Astrocyte (in vitro differentiated cells and primary cell): ENCODE data around the gene FADS3. TPM values are rescaled to one million over a fixed set of nuclear protein-coding genes. Genes with fewer than 3 reads are reported as not detected.

Experiments used
- DNase-seq: peaks from one replicate; pipeline ENCODE4 v3.0.0-alpha.2; 2010; ENCODE audit warnings: low read depth
- FAIRE-seq: peaks from 2 replicates; lab custom pipeline; 2011; peaks lifted over from hg19 to GRCh38; lab: Jason Lieb, UNC
- H2AFZ ChIP-seq: 2 replicates; pipeline ENCODE4 v1.6.0; 2012; ENCODE audit warnings: low read depth, low read length, inconsistent platforms
- H3K27ac ChIP-seq: 2 replicates; pipeline ENCODE4 v1.5.1; 2011; ENCODE audit warnings: low read depth, low read length, inconsistent platforms
- H3K27me3 ChIP-seq: 2 replicates; pipeline ENCODE4 v1.6.0; 2011; ENCODE audit warnings: low read length, inconsistent platforms; ENCODE audit not compliant: insufficient read depth
- H3K36me3 ChIP-seq: 2 replicates; pipeline ENCODE4 v1.5.1; 2011; ENCODE audit warnings: low read length, inconsistent platforms; ENCODE audit not compliant: insufficient read depth
- H3K4me1 ChIP-seq: 2 replicates; pipeline ENCODE4 v1.5.1; 2011; ENCODE audit warnings: low read length, inconsistent platforms; ENCODE audit not compliant: insufficient read depth
- H3K4me2 ChIP-seq: 2 replicates; pipeline ENCODE4 v1.6.0; 2012; ENCODE audit warnings: low read length, inconsistent platforms
- H3K4me3 ChIP-seq: 2 replicates; pipeline ENCODE4 v1.5.1; 2011; ENCODE audit warnings: low read depth, mild to moderate bottlenecking, low read length, inconsistent platforms; ENCODE audit not compliant: insufficient read depth
- H3K79me2 ChIP-seq: 2 replicates; pipeline ENCODE4 v1.6.0; 2012; ENCODE audit warnings: mild to moderate bottlenecking, low read length, inconsistent platforms; ENCODE audit not compliant: insufficient read depth
- H3K9ac ChIP-seq: 2 replicates; pipeline ENCODE4 v1.6.0; 2012; ENCODE audit warnings: mild to moderate bottlenecking, low read length, inconsistent platforms
- H3K9me3 ChIP-seq: 2 replicates; pipeline ENCODE4 v1.5.1; 2012; ENCODE audit warnings: low read depth, mild to moderate bottlenecking, low read length, inconsistent platforms; ENCODE audit not compliant: insufficient read depth
- H4K20me1 ChIP-seq: 2 replicates; pipeline ENCODE4 v1.6.0; 2012; ENCODE audit warnings: low read length, inconsistent platforms; ENCODE audit not compliant: insufficient read depth
- H3K27ac Mint-ChIP-seq: one replicate; pipeline ENCODE4 v1.8.0; 2021; ENCODE audit warnings: mild to moderate bottlenecking, mixed read lengths; ENCODE audit not compliant: unreplicated experiment
- H3K27me3 Mint-ChIP-seq: one replicate; pipeline ENCODE4 v1.8.0; 2021; ENCODE audit warnings: low read depth, mixed read lengths; ENCODE audit not compliant: unreplicated experiment
- H3K36me3 Mint-ChIP-seq: one replicate; pipeline ENCODE4 v1.8.0; 2021; ENCODE audit warnings: low read depth, mixed read lengths; ENCODE audit not compliant: unreplicated experiment
- H3K4me1 Mint-ChIP-seq: one replicate; pipeline ENCODE4 v1.8.0; 2021; ENCODE audit warnings: low read depth, mixed read lengths; ENCODE audit not compliant: unreplicated experiment
- H3K4me3 Mint-ChIP-seq: one replicate; pipeline ENCODE4 v1.8.0; 2021; ENCODE audit warnings: mild to moderate bottlenecking, moderate library complexity, mixed read lengths; ENCODE audit not compliant: unreplicated experiment
- H3K9me3 Mint-ChIP-seq: one replicate; pipeline ENCODE4 v1.8.0; 2021; ENCODE audit warnings: mild to moderate bottlenecking, mixed read lengths; ENCODE audit not compliant: unreplicated experiment
- EZH2 ChIP-seq: IDR thresholded peaks from 2 replicates; pipeline ENCODE4 v1.6.1; 2012; ENCODE audit warnings: mild to moderate bottlenecking, low read length, inconsistent platforms; ENCODE audit not compliant: insufficient read depth
- total RNA-seq: library from RNA; stranded (reverse); gene quantifications from 2 replicates; pipeline ENCODE4 v1.2.1, GENCODE V29; 2021
- TF ChIP-seq, protein P1 (sequence below): IDR thresholded peaks from 2 replicates; pipeline ENCODE4 v1.5.1; 2011; ENCODE audit warnings: low read depth, mild to moderate bottlenecking, inconsistent platforms, low read length, moderate library complexity; ENCODE audit not compliant: insufficient read depth

The FADS3 gene
- total RNA-seq, 1 donor from 2014 or later = 59.1 TPM

DNA sequence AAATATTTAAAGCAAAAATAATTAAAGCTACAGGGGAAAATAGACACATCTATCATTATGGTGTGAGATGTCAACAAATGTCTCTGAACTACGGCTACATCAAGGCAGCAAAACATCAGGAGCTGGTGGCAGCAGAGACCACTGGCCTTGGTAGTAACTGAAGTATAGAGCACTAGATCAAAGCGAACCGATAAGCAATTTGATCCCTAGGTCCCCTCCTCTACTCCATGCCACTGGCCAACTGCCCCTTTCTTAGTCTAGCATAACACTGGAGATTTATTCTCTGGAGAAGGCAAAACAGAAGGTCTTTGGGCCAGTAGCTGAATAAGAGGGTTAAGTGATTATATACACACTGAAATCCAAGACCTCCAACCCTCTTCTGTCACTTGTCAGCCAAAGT is 39.6 kb upstream of the FADS3 start:
- no peaks in the 10 kb centered on the region for H3K9me3 ChIP-seq

DNA sequence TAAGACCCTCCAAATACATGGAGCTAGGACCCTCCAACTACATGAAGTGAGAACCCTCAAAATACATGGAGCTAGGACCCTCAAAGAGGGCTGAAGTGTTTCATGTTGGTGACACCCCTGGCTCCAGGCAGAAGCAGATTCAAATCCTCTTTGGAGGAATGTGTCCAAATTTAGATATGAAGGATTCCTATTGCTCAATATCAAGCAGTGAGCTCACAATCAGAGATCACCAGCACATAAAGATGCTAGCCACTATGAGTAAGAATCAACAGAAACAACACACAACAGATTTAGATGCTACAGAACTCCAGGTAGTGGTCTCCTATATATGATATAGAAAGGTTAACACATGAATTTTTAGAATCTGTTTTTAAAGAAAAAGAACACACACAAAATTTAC is 37.3 kb upstream of the FADS3 start:
- no peak overlapping the region for H3K27ac ChIP-seq
- no peak for DNase-seq
- Mint-ChIP-seq H3K27ac (no peak overlapping the region), H3K27me3 (peaks cover 28% of the 10 kb centered on the region), H3K36me3 (no peaks in the 10 kb centered on the region), H3K4me3 (no peak overlapping the region), H3K9me3 (peaks cover 10% of the 10 kb centered on the region), H3K4me1 (peaks cover under 1% of the 10 kb centered on the region)
- TF ChIP-seq, protein P1, sequence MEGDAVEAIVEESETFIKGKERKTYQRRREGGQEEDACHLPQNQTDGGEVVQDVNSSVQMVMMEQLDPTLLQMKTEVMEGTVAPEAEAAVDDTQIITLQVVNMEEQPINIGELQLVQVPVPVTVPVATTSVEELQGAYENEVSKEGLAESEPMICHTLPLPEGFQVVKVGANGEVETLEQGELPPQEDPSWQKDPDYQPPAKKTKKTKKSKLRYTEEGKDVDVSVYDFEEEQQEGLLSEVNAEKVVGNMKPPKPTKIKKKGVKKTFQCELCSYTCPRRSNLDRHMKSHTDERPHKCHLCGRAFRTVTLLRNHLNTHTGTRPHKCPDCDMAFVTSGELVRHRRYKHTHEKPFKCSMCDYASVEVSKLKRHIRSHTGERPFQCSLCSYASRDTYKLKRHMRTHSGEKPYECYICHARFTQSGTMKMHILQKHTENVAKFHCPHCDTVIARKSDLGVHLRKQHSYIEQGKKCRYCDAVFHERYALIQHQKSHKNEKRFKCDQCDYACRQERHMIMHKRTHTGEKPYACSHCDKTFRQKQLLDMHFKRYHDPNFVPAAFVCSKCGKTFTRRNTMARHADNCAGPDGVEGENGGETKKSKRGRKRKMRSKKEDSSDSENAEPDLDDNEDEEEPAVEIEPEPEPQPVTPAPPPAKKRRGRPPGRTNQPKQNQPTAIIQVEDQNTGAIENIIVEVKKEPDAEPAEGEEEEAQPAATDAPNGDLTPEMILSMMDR = no peak
- no peak for TF ChIP-seq EZH2
- H4K20me1 ChIP-seq = no peaks in the 10 kb centered on the region
- H3K4me2 ChIP-seq = no peak overlapping the region
- no peak for FAIRE-seq
- no peak overlapping the region for H3K4me3 ChIP-seq
- no peak overlapping the region for H2AFZ ChIP-seq
- H3K4me1 ChIP-seq = peaks cover 3% of the 10 kb centered on the region
- H3K9ac ChIP-seq = no peak overlapping the region
- H3K9me3 ChIP-seq = no peaks in the 10 kb centered on the region
- peaks cover 4% of the 10 kb centered on the region for H3K27me3 ChIP-seq
- no peaks in the 10 kb centered on the region for H3K36me3 ChIP-seq
- H3K79me2 ChIP-seq = no peaks in the 10 kb centered on the region

More for the DNA sequence above, 39.6 kb upstream of the FADS3 start:
- Histone ChIP-seq H3K27ac (no peak overlapping the region), H2AFZ (no peak overlapping the region), H3K27me3 (peaks cover 4% of the 10 kb centered on the region), H3K36me3 (no peaks in the 10 kb centered on the region), H3K4me1 (no peaks in the 10 kb centered on the region), H3K4me2 (no peak overlapping the region), H3K9ac (no peak overlapping the region), H4K20me1 (no peaks in the 10 kb centered on the region), H3K79me2 (no peaks in the 10 kb centered on the region), H3K4me3 (no peak overlapping the region)
- H3K36me3 Mint-ChIP-seq = no peaks in the 10 kb centered on the region
- peaks cover 17% of the 10 kb centered on the region for H3K27me3 Mint-ChIP-seq
- no peaks in the 10 kb centered on the region for H3K4me1 Mint-ChIP-seq
- FAIRE-seq (no peak), DNase-seq (no peak)
- TF ChIP-seq EZH2 = no peak
- TF ChIP-seq, protein P1 = no peak
- no peak overlapping the region for H3K27ac Mint-ChIP-seq
- no peak overlapping the region for H3K4me3 Mint-ChIP-seq
- peaks cover 12% of the 10 kb centered on the region for H3K9me3 Mint-ChIP-seq

DNA sequence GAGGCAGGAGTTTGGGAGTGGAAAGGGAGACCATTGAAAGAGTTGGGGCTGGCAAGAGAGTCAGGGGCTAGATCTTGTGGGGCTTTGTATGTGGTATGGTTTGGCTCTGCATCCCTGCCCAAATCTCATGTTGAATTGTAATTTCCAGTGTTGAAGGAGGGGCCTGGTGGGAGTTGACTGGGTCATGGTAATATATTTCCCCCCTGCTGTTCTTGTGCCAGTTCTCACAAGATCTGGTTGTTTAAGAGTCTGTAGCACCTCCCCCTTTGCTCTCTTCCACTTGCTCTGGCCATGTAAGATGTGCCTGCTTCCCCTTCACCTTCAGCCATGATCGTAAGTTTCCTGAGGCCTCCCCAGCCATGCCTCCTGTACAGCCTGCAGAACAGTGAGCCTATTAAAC is 36.2 kb upstream of the FADS3 start:
- H3K9me3 ChIP-seq = no peaks in the 10 kb centered on the region
- no peak overlapping the region for H3K9ac ChIP-seq
- H3K4me3 ChIP-seq = no peak overlapping the region
- H3K27ac ChIP-seq = no peak overlapping the region
- Mint-ChIP-seq H3K4me3 (no peak overlapping the region), H3K27me3 (peaks cover 31% of the 10 kb centered on the region), H3K4me1 (peaks cover 9% of the 10 kb centered on the region), H3K27ac (no peak overlapping the region), H3K36me3 (no peaks in the 10 kb centered on the region), H3K9me3 (peaks cover 2% of the 10 kb centered on the region)
- H3K79me2 ChIP-seq = no peaks in the 10 kb centered on the region
- DNase-seq = no peak
- H4K20me1 ChIP-seq = no peaks in the 10 kb centered on the region
- no peak overlapping the region for H2AFZ ChIP-seq
- no peaks in the 10 kb centered on the region for H3K36me3 ChIP-seq
- TF ChIP-seq, protein P1 = no peak
- TF ChIP-seq EZH2 = no peak
- H3K4me1 ChIP-seq = peaks cover 13% of the 10 kb centered on the region
- no peak for FAIRE-seq
- H3K27me3 ChIP-seq = peaks cover 4% of the 10 kb centered on the region
- H3K4me2 ChIP-seq = no peak overlapping the region
